Keratinocyte (primary cell): ENCODE data around the gene SLC38A8.

ENCODE experiments used
- EZH2 ChIP-seq: IDR thresholded peaks from one replicate; pipeline ENCODE4 v1.6.1; 2012; ENCODE audit warnings: inconsistent platforms, mild to moderate bottlenecking, low read length, moderate library complexity
- TF ChIP-seq, protein P1 (sequence below), 3 experiments: IDR thresholded peaks in 1 of 3; conservative IDR thresholded peaks in 1 of 3; optimal IDR thresholded peaks in 1 of 3; 2 replicates in 2 of 3; 3 replicates in 1 of 3; pipeline versions ENCODE3 to v1.5.1; 2011; ENCODE audit warnings: low read length in 3 of 3, mild to moderate bottlenecking in 3 of 3, moderate library complexity in 2 of 3, control low read depth in 1 of 3, inconsistent platforms in 1 of 3; ENCODE audit not compliant: insufficient read depth in 2 of 3; ENCODE audit errors: extremely low read depth in 1 of 3

GRCh38 chr16:83968306-83968851 is 74.2 kb downstream of the SLC38A8 start:
- no peak for TF ChIP-seq EZH2
- TF ChIP-seq, protein P1, sequence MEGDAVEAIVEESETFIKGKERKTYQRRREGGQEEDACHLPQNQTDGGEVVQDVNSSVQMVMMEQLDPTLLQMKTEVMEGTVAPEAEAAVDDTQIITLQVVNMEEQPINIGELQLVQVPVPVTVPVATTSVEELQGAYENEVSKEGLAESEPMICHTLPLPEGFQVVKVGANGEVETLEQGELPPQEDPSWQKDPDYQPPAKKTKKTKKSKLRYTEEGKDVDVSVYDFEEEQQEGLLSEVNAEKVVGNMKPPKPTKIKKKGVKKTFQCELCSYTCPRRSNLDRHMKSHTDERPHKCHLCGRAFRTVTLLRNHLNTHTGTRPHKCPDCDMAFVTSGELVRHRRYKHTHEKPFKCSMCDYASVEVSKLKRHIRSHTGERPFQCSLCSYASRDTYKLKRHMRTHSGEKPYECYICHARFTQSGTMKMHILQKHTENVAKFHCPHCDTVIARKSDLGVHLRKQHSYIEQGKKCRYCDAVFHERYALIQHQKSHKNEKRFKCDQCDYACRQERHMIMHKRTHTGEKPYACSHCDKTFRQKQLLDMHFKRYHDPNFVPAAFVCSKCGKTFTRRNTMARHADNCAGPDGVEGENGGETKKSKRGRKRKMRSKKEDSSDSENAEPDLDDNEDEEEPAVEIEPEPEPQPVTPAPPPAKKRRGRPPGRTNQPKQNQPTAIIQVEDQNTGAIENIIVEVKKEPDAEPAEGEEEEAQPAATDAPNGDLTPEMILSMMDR (optimal IDR thresholded peaks at IDR 0.05 in 1 of 3, IDR thresholded peaks at IDR 0.05 in 1 of 3, conservative IDR thresholded peaks at IDR 0.05 in 1 of 3; ENCODE audit: extremely low read depth in 1 of 3, insufficient read depth in 2 of 3, low read length in 3 of 3), result no peak
